ENCODE results near the gene OR8H1.

OR8H1 gene, protein sequence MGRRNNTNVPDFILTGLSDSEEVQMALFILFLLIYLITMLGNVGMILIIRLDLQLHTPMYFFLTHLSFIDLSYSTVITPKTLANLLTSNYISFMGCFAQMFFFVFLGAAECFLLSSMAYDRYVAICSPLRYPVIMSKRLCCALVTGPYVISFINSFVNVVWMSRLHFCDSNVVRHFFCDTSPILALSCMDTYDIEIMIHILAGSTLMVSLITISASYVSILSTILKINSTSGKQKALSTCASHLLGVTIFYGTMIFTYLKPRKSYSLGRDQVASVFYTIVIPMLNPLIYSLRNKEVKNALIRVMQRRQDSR

DNA sequence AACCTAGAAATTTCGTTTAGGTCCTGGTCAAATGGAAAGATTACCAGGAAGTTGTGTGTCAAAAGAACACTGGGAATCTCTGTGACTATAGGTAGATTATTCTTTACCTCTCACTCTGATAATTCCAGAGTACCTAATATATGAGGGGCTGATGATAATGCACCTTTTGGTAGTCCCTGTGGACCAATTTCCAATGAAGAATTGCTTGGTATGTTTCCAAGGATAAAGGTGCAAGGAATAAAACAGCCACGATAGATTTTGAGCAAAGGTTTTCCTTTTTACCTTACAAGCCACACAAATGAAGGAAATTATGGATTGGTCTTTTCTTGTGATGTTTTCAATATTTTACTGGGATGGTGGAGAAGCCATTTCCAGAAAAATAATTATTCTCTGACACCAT lies at the start of gene OR8H1:
OR8H1 (minus strand) TSS at position 101 of the 400 bp plus-strand sequence. CDS start 1,192 bp downstream, outside the sequence.
- H3K9ac ChIP-seq (ENCODE audit: low read depth, low read length) = no peak within 1 kb of the TSS
- no peaks in the 10 kb centered on the region for H3K9me3 ChIP-seq (ENCODE audit: control insufficient read depth, insufficient read depth, low read length)
- no peaks in the 10 kb centered on the region for H3K36me3 ChIP-seq (ENCODE audit: insufficient read depth, low read length)
- peaks cover 10% of the 10 kb centered on the region; the same call in 1 of the 2 replicates for H3K4me1 ChIP-seq (ENCODE audit: insufficient read depth, low read length)

DNA sequence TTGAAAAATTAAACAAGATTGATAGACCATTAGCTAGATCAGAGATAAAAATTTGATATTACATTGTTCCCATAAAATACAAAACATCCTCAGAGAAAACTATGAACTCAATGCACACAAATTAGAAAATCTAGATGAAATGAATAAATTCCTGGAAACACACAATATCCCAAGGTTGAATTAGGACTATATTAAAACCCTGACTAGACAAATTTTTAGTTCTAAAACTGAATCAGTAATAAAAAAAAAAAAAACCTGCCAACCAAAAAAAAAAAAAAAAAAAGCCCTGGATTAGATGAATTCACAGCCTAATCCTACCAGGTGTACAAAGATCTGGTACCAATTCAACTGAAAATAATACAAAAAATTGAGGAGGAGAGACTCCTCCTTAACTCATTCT lies 48.2 kb upstream of the OR8H1 start:
- Histone ChIP-seq H3K36me3 (ENCODE audit: insufficient read depth, low read length) (no peaks in the 10 kb centered on the region), H3K4me1 (ENCODE audit: insufficient read depth, low read length) (peaks cover 8% of the 10 kb centered on the region; the same call in 1 of the 2 replicates), H3K9me3 (ENCODE audit: control insufficient read depth, insufficient read depth, low read length) (no peaks in the 10 kb centered on the region; the same call in 1 of the 2 replicates), H3K9ac (ENCODE audit: low read depth, low read length) (no peak overlapping the region)

DNA sequence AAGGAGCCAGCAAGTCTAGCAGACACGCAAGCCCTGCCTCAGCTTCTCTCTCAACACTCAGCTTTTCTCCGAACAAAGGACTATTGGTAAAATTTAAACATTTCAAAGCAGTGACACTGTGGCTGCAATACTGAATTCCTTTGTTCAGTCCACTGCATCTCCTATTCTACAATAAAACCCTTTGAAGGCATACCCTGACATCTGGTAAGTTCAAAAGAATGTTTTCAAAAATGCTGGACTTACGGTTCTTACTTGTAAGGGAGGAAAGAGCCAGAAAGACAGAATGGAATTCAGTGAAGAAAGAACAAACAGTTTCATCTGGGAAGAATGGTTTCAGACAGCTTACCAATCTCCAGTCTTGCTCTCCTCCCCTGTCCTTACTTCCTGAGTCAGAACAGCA lies 41.1 kb upstream of the OR8H1 start:
- Histone ChIP-seq H3K9ac (ENCODE audit: low read depth, low read length) (no peak overlapping the region), H3K9me3 (ENCODE audit: control insufficient read depth, insufficient read depth, low read length) (no peaks in the 10 kb centered on the region), H3K4me1 (ENCODE audit: insufficient read depth, low read length) (peaks cover 6% of the 10 kb centered on the region; the same call in 1 of the 2 replicates)

DNA sequence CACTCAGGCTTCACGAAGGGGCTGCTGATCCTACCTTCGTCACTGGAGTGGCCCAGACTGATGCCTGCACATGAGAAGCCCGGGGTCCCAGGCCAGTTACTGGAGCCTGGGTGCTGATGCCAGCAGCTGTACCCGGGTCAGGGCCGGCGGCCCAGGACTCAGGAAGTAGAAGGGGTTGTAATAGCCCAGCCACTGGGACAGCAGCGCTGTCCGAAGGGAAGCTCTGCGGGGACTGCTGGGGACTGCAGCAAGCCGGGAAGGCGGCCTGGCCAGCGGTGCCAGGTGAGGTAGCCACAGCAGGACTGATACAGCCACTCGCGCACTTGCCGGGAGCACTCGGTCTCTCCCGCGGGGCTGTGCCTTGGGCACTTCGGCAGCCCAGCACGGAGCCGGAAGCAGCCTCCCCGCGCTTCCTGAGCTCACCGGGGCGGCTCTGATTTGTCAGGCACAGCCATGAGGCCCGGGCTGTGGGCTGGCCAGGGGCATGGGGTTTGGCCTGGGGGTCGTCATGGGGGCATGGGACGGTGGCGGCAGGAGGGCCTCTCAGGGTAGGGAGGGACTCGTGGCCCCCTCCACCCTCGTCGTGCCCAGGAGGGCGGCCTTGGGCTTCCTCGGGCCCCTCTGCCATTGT lies 39.9 kb upstream of the OR8H1 start:
- no peaks in the 10 kb centered on the region for H3K4me1 ChIP-seq (ENCODE audit: insufficient read depth, low read length)

More for the DNA sequence above, 41.1 kb upstream of the OR8H1 start:
- no peaks in the 10 kb centered on the region for H3K36me3 ChIP-seq (ENCODE audit: insufficient read depth, low read length)

DNA sequence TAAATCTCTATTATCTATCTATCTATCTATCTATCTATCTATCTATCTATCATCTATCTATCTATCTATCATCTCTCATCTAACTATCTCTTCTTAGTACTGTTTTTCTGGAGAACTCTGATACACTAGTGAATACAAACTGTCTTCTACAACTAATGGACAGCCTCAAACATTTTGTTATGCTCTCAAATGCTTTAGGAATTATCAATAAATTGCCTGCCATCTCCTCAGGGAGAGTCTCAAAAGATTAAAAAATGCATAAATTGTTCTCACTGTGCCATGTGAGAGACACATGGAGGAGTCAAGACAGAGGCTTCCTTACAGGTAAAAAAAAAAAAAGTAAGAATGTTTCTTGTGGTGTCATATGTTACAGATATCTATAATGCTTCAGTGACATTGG lies 22.8 kb upstream of the OR8H1 start, which contains the start of gene OR8K3:
OR8K3 (plus strand) TSS at position 301 of the 400 bp plus-strand sequence. CDS start 3,163 bp downstream, outside the sequence.
- Histone ChIP-seq H3K36me3 (ENCODE audit: insufficient read depth, low read length) (no peaks in the 10 kb centered on the region), H3K9ac (ENCODE audit: low read depth, low read length) (no peak within 1 kb of the TSS), H3K4me1 (ENCODE audit: insufficient read depth, low read length) (no peaks in the 10 kb centered on the region), H3K9me3 (ENCODE audit: control insufficient read depth, insufficient read depth, low read length) (no peaks in the 10 kb centered on the region)

More for the DNA sequence above, 39.9 kb upstream of the OR8H1 start:
- Histone ChIP-seq H3K9ac (ENCODE audit: low read depth, low read length) (no peak overlapping the region), H3K36me3 (ENCODE audit: insufficient read depth, low read length) (no peaks in the 10 kb centered on the region), H3K9me3 (ENCODE audit: control insufficient read depth, insufficient read depth, low read length) (no peaks in the 10 kb centered on the region)

DNA sequence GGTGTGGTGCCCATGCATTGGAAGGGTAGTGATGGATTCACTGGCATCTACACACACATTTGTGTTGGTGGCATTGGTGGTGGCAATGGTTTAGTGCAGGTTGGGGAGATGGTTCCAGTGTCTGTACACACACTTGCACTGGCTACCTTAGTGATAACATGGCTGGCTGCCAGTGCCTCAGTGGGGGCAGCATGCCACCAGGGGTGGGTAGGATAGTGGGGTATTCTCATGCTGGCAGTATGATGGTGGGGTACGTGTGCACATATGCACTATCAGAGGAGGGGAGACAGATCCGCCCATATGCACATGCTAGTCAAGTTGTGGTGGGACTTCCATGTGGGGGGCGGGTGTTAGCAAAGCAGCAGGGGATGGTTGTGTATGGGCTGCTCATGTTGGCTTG lies 15.8 kb upstream of the OR8H1 start:
- H3K36me3 ChIP-seq (ENCODE audit: insufficient read depth, low read length) = no peaks in the 10 kb centered on the region
- H3K9ac ChIP-seq (ENCODE audit: low read depth, low read length) = no peak overlapping the region
- H3K9me3 ChIP-seq (ENCODE audit: control insufficient read depth, insufficient read depth, low read length) = no peaks in the 10 kb centered on the region
- no peaks in the 10 kb centered on the region for H3K4me1 ChIP-seq (ENCODE audit: insufficient read depth, low read length)

DNA sequence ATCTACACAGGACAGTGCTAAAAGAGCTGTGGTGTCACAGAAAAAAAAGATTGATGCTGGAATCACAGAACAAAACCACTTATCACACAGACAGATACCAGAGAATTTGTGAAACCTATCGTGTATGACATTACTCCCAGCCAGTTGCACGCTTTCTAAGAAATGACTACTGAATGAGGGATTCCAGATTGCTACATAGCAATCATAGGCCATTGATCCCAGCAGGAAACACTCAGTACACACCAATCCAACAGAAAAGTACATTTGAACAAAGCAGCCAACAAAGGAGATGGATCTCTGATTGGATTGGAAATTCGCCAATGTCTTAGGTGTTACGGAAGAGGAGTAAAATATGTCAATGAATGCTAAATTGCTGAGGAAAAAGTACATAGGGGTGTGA lies 4.8 kb upstream of the OR8H1 start:
- H3K36me3 ChIP-seq (ENCODE audit: insufficient read depth, low read length) = no peaks in the 10 kb centered on the region
- H3K9ac ChIP-seq (ENCODE audit: low read depth, low read length) = no peak overlapping the region
- H3K4me1 ChIP-seq (ENCODE audit: insufficient read depth, low read length) = no peaks in the 10 kb centered on the region
- no peaks in the 10 kb centered on the region for H3K9me3 ChIP-seq (ENCODE audit: control insufficient read depth, insufficient read depth, low read length)

DNA sequence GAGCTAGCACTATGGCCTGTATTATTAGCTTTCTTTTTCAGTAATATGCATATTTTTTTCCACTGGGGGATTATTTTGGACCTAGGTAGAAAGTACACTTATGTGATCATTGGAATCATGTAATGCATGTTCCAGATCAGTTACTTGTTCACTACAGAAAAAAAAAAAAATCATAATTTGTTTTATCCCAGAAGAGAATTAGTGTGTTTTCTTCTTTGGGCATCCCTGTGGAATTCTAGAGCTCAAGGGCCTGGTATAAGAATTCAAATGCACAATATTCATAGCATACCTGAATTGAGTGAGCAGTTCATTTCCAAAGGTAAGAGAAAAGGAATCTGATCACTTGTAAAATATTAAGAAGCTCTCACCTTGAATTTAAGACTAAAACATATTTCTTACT lies 18.2 kb downstream of the OR8H1 start, which contains the start of gene OR5T1:
OR5T1 (plus strand) TSS at position 301 of the 400 bp plus-strand sequence. CDS start 1,485 bp downstream, outside the sequence.
- Histone ChIP-seq H3K36me3 (ENCODE audit: insufficient read depth, low read length) (no peaks in the 10 kb centered on the region), H3K9me3 (ENCODE audit: control insufficient read depth, insufficient read depth, low read length) (no peaks in the 10 kb centered on the region), H3K4me1 (ENCODE audit: insufficient read depth, low read length) (no peaks in the 10 kb centered on the region), H3K9ac (ENCODE audit: low read depth, low read length) (no peak within 1 kb of the TSS)

DNA sequence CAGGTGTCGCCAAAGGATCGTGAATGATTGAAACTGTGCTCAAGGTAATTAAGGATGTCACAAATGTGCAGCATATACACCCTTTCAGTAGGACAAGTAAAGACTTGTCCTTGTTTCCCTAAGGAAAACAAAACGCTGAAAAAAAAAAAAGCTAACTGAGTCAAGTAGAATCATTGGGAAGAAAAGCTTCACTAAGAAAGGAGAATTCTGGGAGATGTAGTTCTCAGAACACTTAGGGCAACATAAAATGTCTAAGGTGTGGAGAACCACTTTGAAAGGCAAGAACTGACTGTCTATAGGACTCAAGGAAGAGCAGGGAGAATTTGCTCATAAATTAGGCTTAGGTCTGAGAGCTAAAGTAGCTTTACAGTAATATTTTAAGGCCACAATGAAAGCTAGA lies 21.0 kb downstream of the OR8H1 start:
- Histone ChIP-seq H3K4me1 (ENCODE audit: insufficient read depth, low read length) (no peaks in the 10 kb centered on the region), H3K36me3 (ENCODE audit: insufficient read depth, low read length) (no peaks in the 10 kb centered on the region)

DNA sequence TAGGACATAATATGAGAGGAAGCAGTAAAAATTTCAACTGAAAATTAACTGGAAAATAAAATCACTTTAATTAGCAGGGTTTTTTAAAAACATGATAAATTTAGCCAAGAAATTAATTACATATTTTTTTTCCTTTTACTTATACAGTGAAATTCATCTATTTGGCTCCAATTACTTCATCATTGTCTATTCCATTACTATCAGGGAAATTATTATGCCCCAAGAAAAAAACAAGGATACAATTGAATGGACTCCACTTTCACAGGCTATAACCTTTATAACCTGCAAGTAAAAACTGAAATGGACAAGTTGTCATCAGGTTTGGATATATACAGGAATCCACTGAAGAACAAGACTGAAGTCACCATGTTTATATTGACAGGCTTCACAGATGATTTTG lies 40.1 kb downstream of the OR8H1 start, which contains the start of gene OR5T3:
OR5T3 (plus strand) TSS at position 301 of the 400 bp plus-strand sequence; CDS start at position 301, 0 bp downstream.
- no peak within 1 kb of the TSS for H3K9ac ChIP-seq (ENCODE audit: low read depth, low read length)
- no peaks in the 10 kb centered on the region for H3K9me3 ChIP-seq (ENCODE audit: control insufficient read depth, insufficient read depth, low read length)
- no peaks in the 10 kb centered on the region for H3K36me3 ChIP-seq (ENCODE audit: insufficient read depth, low read length)
- no peaks in the 10 kb centered on the region for H3K4me1 ChIP-seq (ENCODE audit: insufficient read depth, low read length)

More for the DNA sequence above, 21.0 kb downstream of the OR8H1 start:
- H3K9me3 ChIP-seq (ENCODE audit: control insufficient read depth, insufficient read depth, low read length) = no peaks in the 10 kb centered on the region
- no peak overlapping the region for H3K9ac ChIP-seq (ENCODE audit: low read depth, low read length)

Measured in ES-I3 (cell line).